HG02852 (cell line): ENCODE results near the gene GIPC3.

Experiments used
- ATAC-seq: cut with Tn5 transposase; IDR thresholded peaks from one replicate; pipeline ENCODE4 v1.9.1; 2021; ENCODE audit warnings: mild to moderate bottlenecking, moderate library complexity; ENCODE audit not compliant: unreplicated experiment

GIPC3 gene, protein sequence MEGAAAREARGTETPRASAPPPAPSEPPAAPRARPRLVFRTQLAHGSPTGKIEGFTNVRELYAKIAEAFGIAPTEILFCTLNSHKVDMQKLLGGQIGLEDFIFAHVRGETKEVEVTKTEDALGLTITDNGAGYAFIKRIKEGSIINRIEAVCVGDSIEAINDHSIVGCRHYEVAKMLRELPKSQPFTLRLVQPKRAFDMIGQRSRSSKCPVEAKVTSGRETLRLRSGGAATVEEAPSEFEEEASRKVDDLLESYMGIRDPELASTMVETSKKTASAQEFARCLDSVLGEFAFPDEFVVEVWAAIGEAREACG

GRCh38 chr19:3585301-3586126, at the start of gene GIPC3:
GIPC3 (plus strand) TSS chr19:3585478; CDS start chr19:3585598, 120 bp downstream.
- no peak for ATAC-seq

DNA sequence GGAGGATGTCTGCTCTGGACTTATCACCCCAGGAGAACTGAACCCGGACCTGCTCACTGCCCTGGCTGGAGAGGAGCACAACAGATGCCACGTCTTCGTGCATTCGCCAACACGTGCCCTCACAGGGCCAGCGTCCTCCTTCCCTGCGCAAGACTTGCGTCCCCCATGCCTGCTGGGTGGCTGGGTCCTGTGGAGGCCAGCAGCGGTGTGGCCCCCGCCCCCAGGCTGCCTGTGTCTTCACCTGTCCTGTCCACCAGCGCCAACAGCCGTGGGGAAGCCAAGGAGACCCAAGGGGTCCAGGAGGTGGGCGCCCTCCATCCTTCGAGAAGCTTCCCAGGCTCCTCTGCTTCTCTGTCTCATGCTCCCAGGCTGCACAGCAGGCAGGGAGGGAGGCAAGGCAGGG, 49.7 kb upstream of the GIPC3 start:
- ATAC-seq: no peak

DNA sequence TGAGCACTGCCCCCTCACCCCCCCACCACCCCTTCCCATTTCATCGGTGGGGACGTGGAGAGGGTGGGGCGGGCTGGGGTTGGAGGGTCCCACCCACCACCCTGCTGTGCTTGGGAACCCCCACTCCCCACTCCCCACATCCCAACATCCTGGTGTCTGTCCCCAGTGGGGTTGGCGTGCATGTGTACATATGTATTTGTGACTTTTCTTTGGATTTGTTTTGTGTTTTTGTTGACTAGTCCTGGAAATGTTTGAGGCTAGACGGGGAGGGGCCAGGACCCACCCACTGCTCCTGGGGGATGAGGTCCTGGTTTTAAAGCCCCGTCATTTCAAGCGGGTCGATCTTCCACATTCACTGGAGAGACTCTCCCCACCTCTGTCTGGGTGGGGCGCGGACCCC, 49.3 kb upstream of the GIPC3 start:
- no peak for ATAC-seq

GRCh38 chr19:3536429-3537100, 48.7 kb upstream of the GIPC3 start:
- no peak for ATAC-seq

- ATAC-seq: no peak
Observed at GRCh38 chr19:3537101-3537437, 48.2 kb upstream of the GIPC3 start.

DNA sequence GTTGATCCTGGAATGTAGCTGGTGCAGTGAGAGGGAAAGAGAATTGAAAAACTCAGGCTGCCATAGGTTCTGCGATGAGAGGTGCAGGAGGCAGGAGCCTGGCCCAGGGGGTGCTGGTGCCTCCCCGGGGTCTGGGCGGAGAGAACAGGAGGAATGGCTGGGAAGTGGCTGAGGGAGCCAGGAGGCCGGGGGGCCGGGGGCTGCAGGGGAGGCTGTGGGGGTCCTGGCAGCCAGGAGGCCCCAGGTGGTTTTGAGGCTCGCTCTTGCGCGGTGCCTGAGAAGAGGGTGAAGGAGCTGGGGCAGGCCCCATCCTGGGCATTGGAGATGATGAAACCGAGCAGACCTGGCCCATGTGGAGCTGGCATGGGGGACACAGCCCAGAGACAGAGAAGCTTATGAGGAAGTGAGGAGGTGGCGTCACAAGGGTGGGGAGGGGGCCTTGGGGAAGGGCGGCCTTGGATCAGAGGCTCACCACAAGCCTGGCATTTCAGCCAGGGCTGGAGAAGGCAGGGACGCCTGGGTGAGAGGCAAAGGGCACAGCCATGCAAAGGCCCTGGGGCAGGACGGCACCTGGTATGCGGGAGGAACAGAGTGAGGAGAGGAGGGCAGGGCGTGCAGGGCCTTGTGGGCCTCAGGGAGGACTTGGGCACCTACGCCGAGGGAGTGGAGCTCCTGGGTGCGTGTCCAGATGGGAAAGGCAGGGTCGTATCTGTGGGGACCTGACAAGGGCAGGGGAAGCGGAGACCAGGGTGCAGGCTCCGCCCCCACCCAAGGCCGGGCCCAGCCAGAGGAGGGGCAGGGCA, 47.6 kb upstream of the GIPC3 start:
- no peak for ATAC-seq

GRCh38 chr19:3538258-3538929, 46.9 kb upstream of the GIPC3 start:
- no peak for ATAC-seq

DNA sequence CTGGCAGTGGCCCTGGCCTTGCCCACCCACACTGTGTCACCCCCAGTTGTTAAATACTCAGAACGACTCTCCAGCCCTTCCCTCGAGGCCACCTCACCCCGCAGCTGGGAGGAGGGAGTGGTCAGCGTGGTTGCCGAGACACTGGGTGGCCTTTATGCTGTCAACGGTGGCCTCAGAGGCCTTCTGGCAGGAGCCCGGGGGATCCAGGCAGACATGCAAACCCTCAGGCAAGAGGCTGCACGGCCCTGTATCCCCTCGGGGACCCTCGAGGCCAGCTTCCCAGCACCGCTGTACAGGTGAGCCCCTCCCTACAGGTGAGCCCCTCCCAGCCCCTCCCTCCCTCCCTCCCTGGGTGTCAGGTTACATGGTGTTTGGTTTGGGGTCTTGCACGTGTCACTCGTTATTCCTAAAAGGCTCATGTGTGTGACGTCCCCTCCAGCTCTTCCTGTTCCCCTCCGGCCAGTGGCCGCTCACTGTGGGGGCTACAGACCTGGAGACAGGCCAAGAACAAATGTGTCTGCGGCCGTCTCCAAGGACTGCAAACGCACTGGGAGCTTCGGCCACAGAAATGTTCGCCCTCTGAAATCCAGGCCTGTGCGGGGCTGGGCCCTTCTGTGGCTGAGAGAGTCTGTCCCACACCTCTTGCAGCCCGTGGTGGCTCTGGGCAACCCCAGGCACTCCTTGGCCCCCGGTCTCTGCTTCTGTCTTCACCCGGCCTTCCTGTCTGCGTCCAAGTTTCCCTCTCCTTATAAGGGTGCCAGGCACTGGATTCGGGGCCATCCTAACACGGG, 46.1 kb upstream of the GIPC3 start, which contains the start of gene TEKTIP1:
TEKTIP1 (plus strand) TSS at position 210 of the 791 bp plus-strand sequence; CDS start at position 214, 4 bp downstream.
- ATAC-seq: no peak

DNA sequence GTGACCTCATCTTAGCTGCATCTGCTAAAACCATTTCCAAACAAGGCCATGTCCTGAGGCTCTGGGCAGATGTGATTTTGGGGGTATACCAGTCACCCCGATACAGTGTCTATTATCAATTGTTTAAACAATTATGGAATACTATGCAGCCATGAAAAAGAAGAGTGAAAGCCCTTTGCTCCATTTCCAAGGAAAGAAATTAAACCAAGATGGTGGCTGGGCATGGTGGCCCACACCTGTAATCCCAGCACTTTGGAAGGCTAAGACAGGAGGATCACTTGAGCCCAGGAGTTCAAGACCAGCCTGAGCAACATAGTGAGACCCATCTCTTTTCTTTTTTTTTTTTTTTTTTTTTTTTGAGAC, 45.5 kb upstream of the GIPC3 start:
- ATAC-seq: no peak

GRCh38 chr19:3543150-3544057, 41.9 kb upstream of the GIPC3 start:
- no peak for ATAC-seq

DNA sequence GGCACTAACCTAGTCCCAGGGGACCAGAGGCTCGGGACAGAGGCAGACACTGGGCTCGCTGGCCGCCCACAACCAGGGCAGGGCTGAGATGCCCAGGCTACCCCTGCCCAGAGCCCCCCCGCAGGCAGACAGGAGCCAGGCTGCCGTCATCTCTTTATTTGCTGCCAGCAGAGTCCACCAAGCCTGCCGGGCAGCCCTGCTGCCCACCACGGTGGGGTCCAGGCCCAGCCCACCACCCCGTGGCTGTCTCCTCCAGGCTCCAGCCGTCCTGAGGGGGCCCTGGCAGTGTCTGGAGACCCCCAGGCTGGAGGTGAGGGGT, 41.3 kb upstream of the GIPC3 start:
- no peak for ATAC-seq

- no peak for ATAC-seq
Observed at GRCh38 chr19:3544742-3545668, 40.3 kb upstream of the GIPC3 start.

GRCh38 chr19:3545669-3546034, 39.6 kb upstream of the GIPC3 start:
- ATAC-seq: no peak

GRCh38 chr19:3546119-3546518, 39.2 kb upstream of the GIPC3 start:
- ATAC-seq: no peak

- no peak for ATAC-seq
Observed at GRCh38 chr19:3547301-3547731, 38.0 kb upstream of the GIPC3 start.

GRCh38 chr19:3547767-3548282, 37.5 kb upstream of the GIPC3 start:
- no peak for ATAC-seq

- ATAC-seq: no peak
Observed at GRCh38 chr19:3548606-3549005, 36.7 kb upstream of the GIPC3 start.
